HG03558 (cell line): ENCODE measurements around the gene PBX1.

Experiments used
- ATAC-seq: cut with Tn5 transposase; IDR thresholded peaks from one replicate; pipeline ENCODE4 v1.9.1; 2021; ENCODE audit warnings: moderate number of reproducible peaks; ENCODE audit not compliant: unreplicated experiment; ENCODE audit errors: extremely low read depth

PBX1 gene

DNA sequence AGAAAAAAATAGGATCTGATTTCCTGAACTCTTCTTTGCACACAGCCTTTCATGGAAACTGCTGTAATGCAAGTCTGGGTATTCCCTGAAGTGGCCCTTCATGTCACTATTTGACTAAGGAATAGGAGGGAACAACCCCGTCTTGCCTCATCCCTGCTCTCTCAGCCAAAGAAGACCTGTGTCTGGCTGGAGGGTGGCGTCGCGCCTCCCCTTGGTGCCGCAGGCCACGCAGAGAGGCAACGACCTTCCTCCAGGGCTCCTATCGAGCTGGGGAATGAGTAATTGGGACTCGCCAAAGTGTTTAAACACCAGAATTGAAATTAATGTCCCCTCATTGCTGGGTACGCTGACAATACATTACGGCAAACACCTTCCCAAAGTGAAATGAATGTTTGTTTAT lies 129.8 kb downstream of the PBX1 start:
- ATAC-seq = no peak

DNA sequence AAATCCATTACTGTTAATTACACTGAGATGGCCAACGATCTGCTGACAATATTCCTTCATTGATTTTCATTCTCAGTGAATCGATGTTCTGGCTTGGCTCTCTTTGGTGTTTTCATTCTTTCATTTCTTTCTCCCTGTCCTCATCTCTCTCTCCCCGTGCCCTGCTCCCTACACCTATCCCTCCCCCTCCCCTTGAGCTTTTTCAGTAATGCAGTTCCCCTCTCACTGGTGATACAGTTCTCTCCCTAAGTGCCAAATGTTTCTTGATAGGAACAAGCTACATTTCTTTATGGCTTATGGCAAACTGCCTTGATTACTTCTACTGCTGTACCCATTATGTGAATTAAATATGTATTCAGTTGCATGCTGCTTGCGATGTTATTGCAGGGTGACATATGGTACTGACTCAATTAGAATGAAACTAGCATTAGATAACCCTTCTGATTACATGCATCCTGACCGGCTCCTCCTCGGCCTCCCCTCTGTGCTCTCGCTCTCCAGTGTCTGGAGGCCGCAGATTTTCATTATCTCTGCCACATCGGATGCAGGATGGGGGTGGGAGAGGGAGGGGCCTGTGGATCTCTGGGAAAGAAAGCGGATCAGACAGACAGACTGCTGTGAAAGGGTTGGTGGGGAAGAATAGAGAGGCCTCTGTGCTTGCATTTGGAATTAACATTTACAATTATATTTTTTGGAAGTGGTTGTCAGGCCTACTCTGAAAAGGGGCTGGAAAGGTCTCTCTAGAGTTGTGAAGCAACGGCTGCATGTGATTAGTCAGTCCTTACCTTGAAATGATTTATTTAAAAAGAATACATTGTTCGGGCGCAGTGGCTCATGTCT lies 130.9 kb downstream of the PBX1 start:
- no peak for ATAC-seq

DNA sequence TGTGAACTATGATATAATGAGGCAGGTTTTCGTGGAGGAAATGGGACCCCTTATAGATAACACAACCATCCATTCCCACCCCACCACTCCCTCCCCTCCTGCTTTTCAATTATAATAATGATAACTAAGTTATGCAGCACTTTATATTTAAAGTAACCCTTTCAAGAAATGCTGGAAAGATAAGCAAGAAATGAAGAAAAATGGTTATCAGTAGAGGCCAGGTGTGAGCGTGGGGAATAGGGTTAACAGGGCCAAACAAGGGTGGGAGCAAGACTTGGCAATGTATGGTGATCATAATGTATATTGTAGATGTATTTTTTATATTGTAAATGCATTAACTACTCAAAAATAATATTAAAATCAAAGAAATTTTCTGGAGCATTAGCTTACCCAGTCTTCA lies 133.4 kb downstream of the PBX1 start:
- ATAC-seq = no peak

DNA sequence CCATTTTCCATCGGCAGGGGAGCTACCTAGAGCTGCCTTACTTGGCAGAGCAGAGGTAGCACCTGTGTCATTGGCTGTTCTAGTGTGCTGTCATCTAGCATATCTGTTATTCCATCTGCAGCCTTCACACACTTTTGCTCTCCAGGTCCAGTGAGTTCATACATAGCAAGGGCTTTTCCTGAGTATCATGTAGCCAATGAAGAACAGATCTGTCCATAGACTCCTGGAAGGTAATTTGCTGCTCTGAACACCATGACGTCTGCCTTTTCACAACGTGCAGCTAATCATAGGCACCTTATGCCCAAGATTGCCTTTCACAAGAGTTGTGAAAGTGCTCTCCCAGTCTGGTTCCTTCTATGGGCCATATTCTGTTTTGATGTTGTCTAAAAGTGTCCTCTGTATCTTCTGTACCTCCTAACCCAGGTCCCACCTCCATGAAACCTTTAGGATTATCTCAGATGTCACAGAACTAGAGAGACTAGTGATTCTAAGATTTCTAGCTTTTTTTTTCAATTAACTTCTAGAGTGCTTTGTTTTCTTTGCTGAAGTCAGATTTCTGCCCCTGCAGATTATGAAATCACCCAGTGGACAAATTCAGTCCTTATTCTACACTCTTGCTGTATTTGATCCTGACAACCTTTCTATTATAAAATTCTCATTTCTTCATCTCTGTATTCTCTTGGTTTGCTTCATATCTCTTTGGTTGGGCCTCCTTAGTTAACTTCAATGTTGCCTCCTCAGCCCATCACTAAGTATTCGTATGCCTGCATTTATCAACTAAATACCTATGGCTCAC lies 134.8 kb downstream of the PBX1 start:
- ATAC-seq = no peak

DNA sequence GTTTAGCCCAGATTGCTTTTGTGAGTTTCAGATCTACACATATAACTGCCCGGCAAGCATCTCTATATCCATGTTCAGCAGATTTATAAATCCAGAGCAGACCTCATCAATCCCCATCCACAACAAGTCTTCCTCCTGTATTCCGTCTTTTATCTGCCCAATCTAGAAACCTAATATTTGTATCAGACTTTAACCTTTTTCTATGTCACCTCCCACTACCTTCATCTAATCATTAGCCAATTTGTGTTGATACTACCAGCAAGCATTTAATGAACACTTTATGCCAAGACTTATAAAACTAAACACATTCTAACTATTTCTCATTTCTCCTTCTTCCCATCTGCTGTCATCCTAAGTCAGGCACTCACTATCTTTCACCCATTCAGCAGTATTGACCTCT lies 135.5 kb downstream of the PBX1 start:
- no peak for ATAC-seq

DNA sequence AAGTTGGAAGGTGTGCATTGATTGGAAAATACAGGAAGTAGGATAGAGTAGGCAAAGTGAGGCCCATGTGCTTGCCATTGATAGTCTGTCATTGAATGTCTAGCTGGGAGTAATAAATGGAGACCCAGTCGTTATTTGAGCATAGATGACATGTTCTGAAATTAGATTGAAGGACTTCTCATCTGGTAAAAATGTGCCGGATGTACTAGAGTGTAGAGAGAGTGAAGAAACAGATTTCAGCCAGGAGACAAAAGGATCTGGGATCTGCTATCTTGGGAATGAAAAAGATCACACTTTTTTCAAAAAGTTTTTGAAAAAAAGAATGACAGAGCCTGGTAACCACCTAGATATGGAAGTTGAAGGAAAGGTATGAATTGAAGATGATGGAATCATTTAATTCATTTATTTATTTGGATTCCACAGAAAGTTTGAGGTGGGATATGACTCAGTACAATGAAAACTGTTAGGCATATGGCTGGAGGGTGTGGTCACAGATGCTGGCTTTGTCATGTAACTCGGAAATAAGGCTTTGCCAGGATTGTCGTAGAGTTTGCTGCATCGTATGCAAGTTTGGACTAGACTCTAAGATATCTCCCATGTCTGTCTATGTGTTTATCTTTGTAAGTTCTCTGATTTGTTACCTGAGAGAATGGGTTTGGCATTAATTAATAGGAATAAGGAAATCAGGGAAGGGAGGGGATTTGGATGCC lies 137.1 kb downstream of the PBX1 start:
- no peak for ATAC-seq

DNA sequence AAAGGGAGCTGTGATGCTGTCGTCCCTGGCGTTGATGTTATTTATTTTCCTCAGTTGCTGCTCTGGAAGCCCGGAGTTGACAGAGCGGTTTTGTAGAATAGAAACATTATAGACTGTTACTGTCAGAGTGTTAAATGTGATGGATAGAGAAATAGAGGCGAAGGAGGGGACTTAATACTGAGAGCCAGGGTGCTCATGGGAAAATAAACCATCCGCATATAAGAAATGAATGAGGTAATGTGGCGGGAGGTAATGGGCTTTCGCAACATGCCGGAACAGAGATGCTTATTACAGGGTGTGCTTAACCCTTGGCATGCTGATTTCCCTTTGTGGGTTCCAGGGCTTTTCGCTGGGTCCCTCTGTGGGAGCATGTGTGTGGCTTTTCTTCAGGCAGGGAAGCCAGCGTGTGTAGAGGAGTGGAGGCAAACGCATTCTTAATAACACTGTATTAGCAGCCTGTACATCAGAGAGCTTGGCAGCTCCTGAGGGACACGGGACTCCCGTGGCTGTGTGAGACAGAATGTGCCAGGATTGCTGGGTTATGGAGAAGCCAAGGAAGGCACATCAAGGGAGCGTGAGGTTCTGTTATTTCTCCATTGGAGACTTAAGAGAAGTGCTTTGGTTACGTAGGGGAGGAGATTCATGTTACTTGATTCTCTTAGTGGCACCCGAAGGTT lies 141.0 kb downstream of the PBX1 start:
- ATAC-seq = no peak

DNA sequence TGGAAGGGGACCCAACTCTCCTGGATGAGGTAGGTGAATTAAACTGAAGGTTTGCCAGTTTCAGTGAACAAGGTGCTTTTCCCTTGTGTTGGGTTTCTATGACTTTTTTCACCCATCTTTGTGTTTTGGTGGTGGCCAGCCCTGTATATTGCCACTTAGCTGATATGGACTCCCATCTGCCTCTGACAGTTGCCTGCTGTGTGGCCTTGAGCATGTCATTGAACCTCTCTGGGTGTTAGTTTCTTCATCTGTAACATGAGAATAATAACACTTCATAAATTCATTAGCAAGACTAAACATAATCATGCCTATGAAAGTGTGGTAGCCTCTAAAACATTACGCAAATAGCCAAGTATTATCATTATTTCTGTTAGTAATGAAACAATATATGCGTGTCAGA lies 141.7 kb downstream of the PBX1 start:
- ATAC-seq = no peak

DNA sequence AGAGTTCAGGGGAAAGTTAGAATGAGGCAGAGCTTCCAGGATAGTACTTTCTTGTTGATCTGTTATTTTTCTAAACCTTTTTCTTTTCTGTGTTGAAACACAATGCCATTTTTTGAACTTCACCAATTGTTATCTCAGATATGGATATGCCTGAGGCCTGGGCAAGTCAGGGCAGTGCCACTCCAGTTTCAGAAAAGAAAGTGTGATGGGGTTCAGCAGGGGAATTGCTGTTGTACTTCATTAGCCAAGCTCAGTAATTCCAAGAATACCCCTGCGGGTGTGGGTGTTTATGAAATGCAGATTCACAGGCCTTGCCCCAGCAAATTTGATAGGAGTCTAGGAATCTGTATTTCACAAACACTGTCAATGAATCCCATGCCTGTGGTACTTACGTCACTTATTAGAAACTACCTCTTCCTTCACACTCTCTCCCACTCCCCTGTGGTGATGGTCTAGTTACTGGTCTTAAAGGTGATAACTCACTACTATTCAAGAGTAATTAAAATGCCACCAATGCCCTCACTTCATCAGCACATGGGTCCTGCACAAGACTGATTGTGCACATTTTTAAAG lies 142.3 kb downstream of the PBX1 start:
- ATAC-seq = no peak

DNA sequence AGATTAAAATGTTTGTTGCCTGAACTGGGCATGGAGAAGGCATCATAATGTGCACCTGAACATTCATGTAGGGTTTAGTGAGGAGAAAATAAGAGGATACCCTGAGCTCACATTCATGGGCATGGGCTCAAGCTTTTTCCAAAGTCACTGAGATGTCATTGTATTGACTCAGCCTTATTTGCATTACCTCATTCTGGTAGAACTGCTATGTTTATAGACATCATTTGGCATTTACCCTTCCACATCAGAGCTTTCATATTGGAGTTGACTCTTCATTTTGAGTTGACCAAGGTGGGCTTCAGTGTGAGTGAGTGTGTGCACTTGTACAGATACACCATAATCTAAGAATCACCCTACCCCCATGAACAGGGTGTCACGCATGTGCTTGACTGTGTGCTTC lies 143.2 kb downstream of the PBX1 start:
- no peak for ATAC-seq

DNA sequence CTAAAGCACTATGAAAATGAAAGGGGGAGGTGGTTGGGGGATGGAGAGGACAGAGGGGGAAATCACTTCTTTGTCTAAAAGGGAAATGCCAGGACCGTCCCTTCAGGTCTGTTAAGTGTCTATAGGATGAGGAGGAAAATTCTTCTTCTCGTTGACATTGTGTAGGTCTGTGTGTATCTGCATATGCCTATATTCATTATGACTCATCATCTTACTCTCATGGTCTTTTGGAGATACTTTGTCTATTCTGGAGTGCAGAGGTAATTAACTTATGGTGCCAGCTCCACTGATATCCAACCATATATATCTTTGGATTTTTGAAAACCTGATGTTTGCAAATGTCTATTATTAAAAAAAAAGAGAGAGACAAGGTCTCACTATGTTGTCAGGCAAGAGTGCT lies 143.7 kb downstream of the PBX1 start:
- ATAC-seq = no peak

DNA sequence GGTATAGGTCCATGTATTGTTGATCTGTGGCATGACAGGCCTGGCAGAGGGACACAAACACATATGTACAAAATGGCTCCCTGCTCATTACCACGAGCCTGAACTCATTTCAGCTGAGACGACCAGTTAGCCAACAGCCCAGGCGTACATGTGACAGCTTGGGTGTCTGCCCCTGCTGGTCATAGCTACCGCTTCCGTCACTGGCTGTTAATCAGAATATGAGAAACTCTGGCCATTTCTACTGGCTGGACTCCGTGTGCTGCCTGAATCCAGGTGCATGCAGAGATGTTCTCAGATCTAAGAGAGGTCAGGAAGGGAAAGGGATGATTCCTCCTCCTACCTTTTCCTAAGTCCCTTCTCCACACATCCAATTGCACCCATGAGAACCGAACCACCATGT lies 144.5 kb downstream of the PBX1 start:
- no peak for ATAC-seq

DNA sequence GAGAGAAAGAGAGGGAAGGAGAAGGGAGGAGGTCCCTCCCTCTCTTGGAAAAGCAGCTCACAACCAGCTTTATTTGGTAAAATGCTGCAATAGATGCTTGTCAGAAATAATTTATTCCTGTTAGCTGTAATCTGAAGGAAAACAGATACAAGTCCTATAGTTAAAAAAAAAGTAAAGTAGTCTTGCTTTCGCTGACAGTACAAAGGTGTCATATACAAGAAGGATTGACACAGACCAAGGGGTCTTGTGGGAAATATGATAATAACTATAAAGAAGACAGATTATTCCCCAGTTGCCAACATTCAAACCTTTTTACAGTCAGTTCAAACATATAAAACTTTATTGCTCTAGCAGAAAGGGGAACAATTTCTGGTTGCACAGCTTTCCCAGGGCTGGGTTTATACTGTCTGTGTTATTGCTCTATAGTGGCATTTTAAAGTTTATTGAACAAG lies 145.0 kb downstream of the PBX1 start:
- ATAC-seq = no peak

DNA sequence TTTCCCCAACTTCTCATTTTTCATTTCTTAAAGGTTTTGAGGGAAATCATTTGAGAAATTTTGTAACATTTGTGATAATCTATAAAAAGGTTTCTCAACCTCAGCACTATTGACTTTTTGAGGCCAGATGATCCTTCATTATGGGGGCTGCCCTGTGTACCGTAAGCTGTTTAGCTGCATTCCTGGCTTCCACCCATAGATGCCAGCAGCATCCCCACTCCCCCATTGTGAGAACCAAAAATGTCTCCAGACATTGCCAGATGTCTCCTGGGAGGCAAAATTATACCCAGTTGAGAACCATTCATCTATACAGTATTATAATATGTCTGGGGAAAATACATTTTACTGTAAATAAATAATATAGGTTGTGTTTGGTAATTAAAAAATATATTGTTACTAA lies 146.0 kb downstream of the PBX1 start:
- no peak for ATAC-seq

DNA sequence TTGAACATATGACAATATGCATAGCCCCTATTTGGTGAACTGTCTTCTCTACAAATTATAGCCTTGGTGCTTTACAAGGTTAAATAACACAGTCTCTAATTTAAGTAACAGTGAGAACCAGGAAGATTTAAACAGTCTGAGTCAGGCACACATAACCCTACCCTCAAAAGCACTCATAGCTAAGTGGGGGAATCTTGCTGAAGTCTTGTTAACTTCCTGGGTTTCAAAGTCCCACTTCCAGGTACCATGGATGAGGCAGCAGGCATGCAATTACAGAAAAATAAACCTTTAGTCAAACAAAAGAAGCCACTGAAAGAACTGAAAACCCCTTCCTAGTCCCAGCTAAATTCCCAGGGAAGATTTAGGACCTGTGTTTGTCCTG lies 147.6 kb downstream of the PBX1 start:
- no peak for ATAC-seq

DNA sequence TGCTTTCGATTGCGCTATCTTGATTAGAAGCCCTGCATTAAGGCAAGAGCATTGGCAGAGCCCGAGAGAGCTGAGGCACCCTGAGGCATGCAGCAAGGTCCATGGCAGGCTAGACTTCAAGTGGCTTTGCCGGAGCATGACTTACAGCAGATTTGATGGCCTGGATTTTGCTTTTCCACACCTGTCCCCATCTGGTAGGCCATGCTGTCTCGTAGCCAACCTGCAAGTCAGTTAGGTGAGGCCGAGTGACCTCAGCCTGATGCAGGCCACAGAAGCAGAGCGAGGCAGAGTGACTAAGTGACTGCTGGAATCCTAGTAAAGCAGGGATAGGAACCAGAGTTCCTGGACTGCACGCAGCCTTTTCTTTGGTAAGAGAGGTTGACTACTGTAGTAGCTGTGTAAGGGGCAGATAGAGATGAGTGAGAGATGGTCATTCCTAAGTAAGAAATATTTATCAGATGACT lies 148.9 kb downstream of the PBX1 start:
- ATAC-seq = no peak

DNA sequence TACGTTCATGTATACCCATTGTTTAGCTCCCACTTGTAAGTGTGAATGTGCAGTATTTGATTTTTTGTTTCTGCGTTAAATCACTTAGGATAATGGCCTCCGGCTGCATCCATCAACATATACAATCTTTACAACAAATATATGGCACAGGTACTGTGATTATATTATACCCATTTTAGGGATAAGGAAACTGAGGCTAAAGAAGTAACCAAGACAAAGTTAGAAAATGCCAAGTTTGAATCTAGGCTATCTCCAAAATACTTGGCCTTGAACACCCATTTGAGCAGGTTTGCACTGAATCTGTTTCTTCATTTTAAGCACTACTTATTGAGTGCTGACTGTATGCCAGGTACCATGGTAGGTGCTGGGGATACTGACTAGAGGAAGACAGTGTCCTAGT lies 149.6 kb downstream of the PBX1 start:
- no peak for ATAC-seq

DNA sequence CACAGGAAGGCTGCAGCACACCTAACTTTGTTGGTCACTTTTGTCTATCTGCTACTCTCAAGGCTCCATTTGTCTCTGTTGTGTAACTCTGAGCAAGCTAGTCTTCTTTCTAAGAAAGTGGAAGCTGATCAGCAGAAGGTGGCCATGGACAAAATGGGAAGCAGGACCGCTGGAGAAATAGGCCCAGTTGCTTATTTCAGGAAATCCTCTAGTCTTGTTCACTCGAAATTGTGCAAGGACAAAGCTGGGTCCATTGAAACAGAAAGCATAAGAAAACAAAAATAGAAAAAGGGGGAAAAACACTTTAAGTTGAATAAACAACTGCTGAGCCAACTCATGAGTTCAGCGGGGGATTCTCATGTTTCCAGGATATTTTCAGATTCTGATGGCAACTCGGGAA lies 150.1 kb downstream of the PBX1 start:
- ATAC-seq = no peak

DNA sequence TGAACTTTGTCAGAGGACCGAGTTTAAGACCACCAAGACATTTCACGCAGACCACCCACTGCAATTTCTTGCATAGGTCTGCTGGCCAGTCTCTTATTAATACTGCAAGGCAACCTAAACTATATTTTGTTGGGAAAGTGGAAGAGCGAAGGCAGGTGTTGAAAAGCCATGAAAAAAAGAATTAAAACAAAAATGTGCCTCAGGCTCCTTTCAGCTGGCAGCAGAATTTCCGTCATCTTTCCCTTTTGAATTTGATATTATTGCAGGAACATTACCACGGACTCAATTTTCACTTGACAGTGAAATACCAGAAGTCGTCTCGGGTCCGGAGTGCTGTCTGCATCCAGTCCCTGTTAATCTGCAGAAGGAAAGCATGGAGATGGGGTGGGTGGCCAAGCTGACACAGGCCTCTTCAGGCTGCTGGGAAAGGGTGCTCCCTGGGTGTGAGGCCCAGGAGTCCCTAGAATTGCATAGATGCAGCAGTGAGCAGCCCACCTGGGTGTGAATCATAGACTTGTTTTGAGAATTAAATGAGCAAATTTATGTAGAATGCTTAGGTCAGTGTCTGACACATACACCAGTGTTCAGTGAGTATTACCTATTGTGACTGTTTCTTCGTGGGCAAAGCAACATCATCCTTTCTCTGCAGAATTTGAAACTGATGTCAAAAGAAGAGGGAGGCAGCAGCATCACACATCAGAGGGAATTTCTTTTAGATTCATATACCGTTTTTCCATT lies 150.7 kb downstream of the PBX1 start:
- ATAC-seq = no peak
